H1 (cell line): Measurements from ENCODE around the gene MXD3. TPM values are rescaled to one million over a fixed set of nuclear protein-coding genes. Genes with fewer than 3 reads are reported as not detected.

Experiments
- CTCF ChIA-PET: fragments of 300-600 bp; sonication (Branson Sonifier 250); formaldehyde crosslinking; loops from one replicate; lab custom pipeline; 2021; ENCODE audit not compliant: partially characterized antibody; lab: Charles Lee
- POLR2A ChIA-PET: fragments of 300-600 bp; sonication (Branson Sonifier 250); formaldehyde crosslinking; loops from one replicate; lab custom pipeline; 2021; ENCODE audit warnings: inconsistent platforms; ENCODE audit not compliant: partially characterized antibody; lab: Charles Lee
- DNase-seq, 2 experiments: peaks; one replicate each; pipeline versions ENCODE4 v3.0.0 to v3.0.0-alpha.2; 2010 to 2022; ENCODE audit warnings: low spot score in 2 of 2, low read depth in 1 of 2, mixed read lengths in 1 of 2
- FAIRE-seq: peaks from 2 replicates; lab custom pipeline; 2011; peaks lifted over from hg19 to GRCh38; lab: Jason Lieb, UNC
- H2AFZ ChIP-seq: 2 replicates; pipeline ENCODE4 v1.8.1; 2012; ENCODE audit warnings: low read length, inconsistent platforms
- H2AK5ac ChIP-seq: 2 replicates; pipeline ENCODE4 v1.6.1; 2013; ENCODE audit warnings: low read depth, low read length
- H2BK120ac ChIP-seq: replicated peaks from 2 replicates; pipeline ENCODE3; 2013; ENCODE audit warnings: low read depth, low read length, inconsistent platforms
- H2BK12ac ChIP-seq: 2 replicates; pipeline ENCODE4 v1.6.1; 2013; ENCODE audit warnings: low read depth, low read length
- H2BK15ac ChIP-seq: 2 replicates; pipeline ENCODE4 v1.6.1; 2013; ENCODE audit warnings: low read length
- H2BK20ac ChIP-seq: 2 replicates; pipeline ENCODE4 v1.6.1; 2013; ENCODE audit warnings: low read length
- H2BK5ac ChIP-seq: 2 replicates; pipeline ENCODE4 v1.6.1; 2013; ENCODE audit warnings: low read depth, low read length
- H3K14ac ChIP-seq: 2 replicates; pipeline ENCODE4 v1.6.1; 2013; ENCODE audit warnings: inconsistent platforms; ENCODE audit not compliant: insufficient read length
- H3K18ac ChIP-seq: 2 replicates; pipeline ENCODE4 v1.6.1; 2013; ENCODE audit warnings: low read length; ENCODE audit errors: extremely low read depth
- H3K23ac ChIP-seq: 2 replicates; pipeline ENCODE4 v1.6.1; 2013; ENCODE audit warnings: inconsistent platforms; ENCODE audit not compliant: insufficient read length
- H3K23me2 ChIP-seq: 2 replicates; pipeline ENCODE4 v1.6.1; 2013; ENCODE audit warnings: low read depth, low read length
- H3K27ac ChIP-seq: 2 replicates; pipeline ENCODE4 v1.6.1; 2011; ENCODE audit warnings: low read depth, low read length, inconsistent platforms
- H3K27me3 ChIP-seq, 4 experiments: replicated peaks in 1 of 4; 1 replicate in 1 of 4; 2 replicates in 3 of 4; pipeline versions ENCODE4 v1.6.1 to v1.8.1; 2011 to 2013; ENCODE audit warnings: low read length in 3 of 4, mild to moderate bottlenecking in 3 of 4, inconsistent platforms in 2 of 4, mixed read lengths in 2 of 4, moderate library complexity in 1 of 4; ENCODE audit not compliant: control insufficient read depth in 3 of 4, insufficient read depth in 3 of 4; ENCODE audit errors: extremely low read depth in 1 of 4
- H3K36me3 ChIP-seq, 4 experiments: 2 replicates each; pipeline versions ENCODE4 v1.6.1 to v1.8.1; 2011 to 2013; ENCODE audit warnings: mild to moderate bottlenecking in 4 of 4, low read length in 3 of 4, moderate library complexity in 2 of 4, control low read depth in 1 of 4, inconsistent platforms in 1 of 4; ENCODE audit not compliant: insufficient read depth in 4 of 4, control insufficient read depth in 2 of 4
- H3K4ac ChIP-seq: replicated peaks from 2 replicates; pipeline ENCODE3; 2013; ENCODE audit warnings: low read length, low read depth, mixed read lengths, inconsistent platforms; ENCODE audit not compliant: insufficient read length
- H3K4me1 ChIP-seq, 4 experiments: replicated peaks in 1 of 4; 1 replicate in 1 of 4; 2 replicates in 3 of 4; pipeline versions ENCODE4 v1.6.1 to v1.8.1; 2011 to 2013; ENCODE audit warnings: low read length in 3 of 4, inconsistent platforms in 2 of 4, mixed read lengths in 1 of 4; ENCODE audit not compliant: insufficient read depth in 4 of 4, control insufficient read depth in 3 of 4
- H3K4me2 ChIP-seq, 2 experiments: 2 replicates each; pipeline versions ENCODE4 v1.6.1 to v1.8.1; 2011 to 2013; ENCODE audit warnings: low read depth in 2 of 2, low read length in 2 of 2, control low read depth in 1 of 2, inconsistent platforms in 1 of 2, mild to moderate bottlenecking in 1 of 2; ENCODE audit not compliant: insufficient read depth in 1 of 2
- H3K4me3 ChIP-seq, 4 experiments: fragments of 200-600, 300-600 bp in 1 of 4; sonication (generic), shearing (Covaris generic), sonication (Bioruptor Twin) in 1 of 4; 2 replicates each; pipeline versions ENCODE4 v1.5.1 to v1.8.1; 2011 to 2016; ENCODE audit warnings: low read length in 4 of 4, low read depth in 3 of 4, control low read depth in 2 of 4, inconsistent platforms in 2 of 4, mild to moderate bottlenecking in 2 of 4, mixed read lengths in 1 of 4, moderate library complexity in 1 of 4; ENCODE audit not compliant: insufficient read depth in 2 of 4; ENCODE audit errors: extremely low read depth in 1 of 4
- H3K56ac ChIP-seq: replicated peaks from 2 replicates; pipeline ENCODE3; 2013; ENCODE audit warnings: low read depth, mild to moderate bottlenecking, mixed read lengths, low read length, inconsistent platforms; ENCODE audit not compliant: insufficient read length
- H3K79me1 ChIP-seq: 2 replicates; pipeline ENCODE4 v1.6.1; 2013; ENCODE audit warnings: low read depth, low read length, control low read depth
- H3K79me2 ChIP-seq, 2 experiments: 2 replicates each; pipeline versions ENCODE4 v1.6.1 to v1.8.1; 2012 to 2013; ENCODE audit warnings: low read length in 2 of 2, mild to moderate bottlenecking in 2 of 2, inconsistent platforms in 1 of 2; ENCODE audit not compliant: insufficient read depth in 2 of 2, control insufficient read depth in 1 of 2
- H3K9ac ChIP-seq, 4 experiments: replicated peaks in 1 of 4; 1 replicate in 1 of 4; 2 replicates in 3 of 4; pipeline versions ENCODE4 v1.6.1 to v1.8.1; 2011 to 2013; ENCODE audit warnings: low read depth in 3 of 4, low read length in 3 of 4, control low read depth in 2 of 4, mild to moderate bottlenecking in 2 of 4, moderate library complexity in 2 of 4, inconsistent platforms in 1 of 4; ENCODE audit errors: extremely low read depth in 1 of 4
- H3K9me3 ChIP-seq, 2 experiments: 2 replicates each; pipeline versions ENCODE4 v1.6.1 to v1.8.1; 2012 to 2013; ENCODE audit warnings: mild to moderate bottlenecking in 2 of 2, moderate library complexity in 2 of 2, control low read depth in 1 of 2, inconsistent platforms in 1 of 2, low read depth in 1 of 2, low read length in 1 of 2, mixed read lengths in 1 of 2; ENCODE audit not compliant: insufficient read depth in 2 of 2
- H4K20me1 ChIP-seq, 2 experiments: replicated peaks in 1 of 2; 2 replicates each; pipeline versions ENCODE3 to v1.8.1; 2011 to 2013; ENCODE audit warnings: inconsistent platforms in 2 of 2, low read length in 2 of 2, mild to moderate bottlenecking in 1 of 2; ENCODE audit not compliant: insufficient read depth in 2 of 2, control insufficient read depth in 1 of 2
- H4K5ac ChIP-seq: 2 replicates; pipeline ENCODE4 v1.6.1; 2013; ENCODE audit warnings: low read length, low read depth, mixed read lengths, inconsistent platforms; ENCODE audit not compliant: insufficient read length
- H4K8ac ChIP-seq: 2 replicates; pipeline ENCODE4 v1.8.0; 2013; ENCODE audit warnings: mild to moderate bottlenecking, moderate library complexity, low read length, inconsistent platforms; ENCODE audit not compliant: insufficient read depth; ENCODE audit errors: extremely low read depth
- H4K91ac ChIP-seq: replicated peaks from 2 replicates; pipeline ENCODE3; 2013; ENCODE audit warnings: low read length, mixed read lengths, inconsistent platforms; ENCODE audit not compliant: insufficient read length
- ATF2 ChIP-seq: IDR thresholded peaks from 2 replicates; pipeline ENCODE4 v1.6.1; 2012; ENCODE audit warnings: low read length, inconsistent platforms
- JUN ChIP-seq: IDR thresholded peaks from 2 replicates; pipeline ENCODE4 v1.6.1; 2011; ENCODE audit warnings: low read depth, mild to moderate bottlenecking, improper control_type of control experiment, low read length
- POLR2A ChIP-seq, 2 experiments: IDR thresholded peaks; 1 replicate in 1 of 2; 2 replicates in 1 of 2; pipeline ENCODE4 v1.6.1; 2011; ENCODE audit warnings: low read depth in 2 of 2, low read length in 2 of 2, mild to moderate bottlenecking in 2 of 2; ENCODE audit errors: control extremely low read depth in 1 of 2
- SP4 ChIP-seq: IDR thresholded peaks from 2 replicates; pipeline ENCODE4 v1.6.1; 2012; ENCODE audit warnings: low read length, inconsistent platforms
- WGBS, 2 experiments: shearing (Covaris generic) in 1 of 2; methylation state at CpG; one replicate each; pipeline versions ENCODE4 v1.1.6 to v1.1.7; 2013 to 2015; ENCODE audit warnings: low lambda C conversion rate in 2 of 2, mixed read lengths in 2 of 2, inconsistent platforms in 1 of 2, low coverage in 1 of 2, missing lambda C conversion rate in 1 of 2; ENCODE audit not compliant: insufficient replicate concordance in 2 of 2, insufficient coverage in 1 of 2, insufficient read length in 1 of 2; ENCODE audit errors: extremely low coverage in 1 of 2, missing lambda C conversion rate in 1 of 2; 5-methylcytosine and 5-hydroxymethylcytosine counted together
- polyA plus RNA-seq, 7 experiments: library from polyadenylated mRNA; depleted of rRNA in 3 of 7; stranded (reverse) in 5 of 7; unstranded in 2 of 7; fragments of >200 nt in 5 of 7; fragments of 200-250 nt in 2 of 7; gene quantifications; 1 replicate in 5 of 7; 2 replicates in 1 of 7; 4 replicates in 1 of 7; pipeline versions ENCODE4 v1.2.1 to v1.2.3, GENCODE V29; 2011 to 2013; ENCODE audit warnings: missing spikeins in 2 of 7, mixed read lengths in 2 of 7
- total RNA-seq: library from RNA; stranded (reverse); fragmentation: NEBNext Ultra II Directional; extraction: Animal tissue kit (Norgen Biotek cat#: 25700); gene quantifications from 2 replicates; pipeline ENCODE4 v1.2.1, GENCODE V29; 2021

MXD3 gene
- total and polyA plus RNA-seq, 2 of the 8 experiments (the other 6 are each of a cell fraction or from before 2014, with no cell fraction given), result 6.5 to 7.7 TPM

- Histone ChIP-seq H4K91ac (no peak overlapping the region), H3K4me2 (no peak overlapping the region), H4K20me1 (peaks cover 2 to 5% of the 10 kb centered on the region in 2 experiments), H3K23ac (no peak overlapping the region), H3K36me3 (peaks cover 49 to 94% (median 71%) of the 10 kb centered on the region in 4 experiments), H3K18ac (no peak overlapping the region), H3K9me3 (no peaks in the 10 kb centered on the region), H3K56ac (no peak overlapping the region), H4K8ac (no peak overlapping the region), H2BK20ac (no peak overlapping the region), H2BK5ac (no peak overlapping the region), H3K14ac (no peak overlapping the region), H3K4ac (no peak overlapping the region), H2BK12ac (no peak overlapping the region), H3K27me3 (no peaks in the 10 kb centered on the region), H2AK5ac (no peak overlapping the region), H3K23me2 (no peaks in the 10 kb centered on the region; the same call in 1 of the 2 replicates), H3K79me1 (no peaks in the 10 kb centered on the region; the same call in 1 of the 2 replicates), H2BK120ac (no peak overlapping the region), H3K79me2 (peaks cover 0 to 2% of the 10 kb centered on the region in 2 experiments; a peak in 1 of 4 replicates), H3K4me1 (no peaks in the 10 kb centered on the region), H4K5ac (no peak overlapping the region), H2BK15ac (no peak overlapping the region), H3K27ac (no peak overlapping the region), H3K9ac (no peak overlapping the region), H2AFZ (no peak overlapping the region), H3K4me3 (no peak overlapping the region)
- DNase-seq (no peak), FAIRE-seq (no peak)
- ChIA-PET POLR2A (interaction anchor here (1.2 kb wide), 1 partner anchor 8 kb away, joined by 4 read pairs; no protein-coding TSS in a partner anchor), CTCF (interaction anchor here (0.8 to 1.2 kb wide), 2 partner anchors 174 to 190 kb away, joined by 3 read pairs; no protein-coding TSS in a partner anchor)
- no peak for TF ChIP-seq SP4
- no peak for TF ChIP-seq JUN
- no peak for TF ChIP-seq POLR2A (IDR thresholded peaks at IDR 0.05; ENCODE audit: control extremely low read depth in 1 of 2, low read depth in 2 of 2, low read length in 2 of 2)
- TF ChIP-seq ATF2, result no peak
- 78% methylated on average over 2 of the region's 2 CpGs; no CpG with 5 or more reads in 1 of the 2 experiments for WGBS, 2 experiments
Observed at GRCh38 chr5:177288191-177288590, 23.5 kb downstream of the MXD3 start.
